Neural cell (in vitro differentiated cells): ENCODE data around the gene KCNAB1. TPM values are rescaled to one million over a fixed set of nuclear protein-coding genes. Genes with fewer than 3 reads are reported as not detected.

Source experiments
- H2AFZ ChIP-seq: fragments of 200-600, 300-800 bp; sonication (generic), shearing (Covaris generic); 2 replicates; pipeline ENCODE4 v1.6.0; 2014; ENCODE audit warnings: low read depth, mild to moderate bottlenecking, antibody characterized with exemption, low read length, moderate library complexity
- H3F3A ChIP-seq: fragments of 200-600 bp; shearing (Covaris generic); 2 replicates; pipeline ENCODE4 v1.6.1; 2016; ENCODE audit warnings: mild to moderate bottlenecking, moderate library complexity, mixed read lengths, antibody characterized with exemption, low read length; ENCODE audit not compliant: insufficient read depth, poor library complexity, severe bottlenecking
- H3K27ac ChIP-seq: fragments of 200-600, 300-800 bp; sonication (generic), shearing (Covaris generic); 2 replicates; pipeline ENCODE4 v1.5.1; 2014; ENCODE audit warnings: mild to moderate bottlenecking, low read length, moderate library complexity
- H3K27me3 ChIP-seq: fragments of 300-800, 200-600 bp; sonication (generic), shearing (Covaris generic); 2 replicates; pipeline ENCODE4 v1.6.0; 2014; ENCODE audit warnings: mild to moderate bottlenecking, low read depth, low read length, moderate library complexity; ENCODE audit not compliant: insufficient read depth
- H3K36me3 ChIP-seq: fragments of 300-800, 200-600 bp; sonication (generic), shearing (Covaris generic); 2 replicates; pipeline ENCODE4 v1.5.1; 2014; ENCODE audit warnings: mild to moderate bottlenecking, antibody characterized with exemption, low read length, moderate library complexity; ENCODE audit not compliant: insufficient read depth
- H3K4me2 ChIP-seq: fragments of 300-800, 200-600 bp; sonication (generic), shearing (Covaris generic); 2 replicates; pipeline ENCODE4 v1.6.0; 2014; ENCODE audit warnings: mild to moderate bottlenecking, low read length
- H3K4me3 ChIP-seq: fragments of 300-800, 200-600 bp; sonication (generic), shearing (Covaris generic); 2 replicates; pipeline ENCODE4 v1.5.1; 2014; ENCODE audit warnings: mild to moderate bottlenecking, low read length, moderate library complexity
- H3K79me2 ChIP-seq: fragments of 200-600 bp; shearing (Covaris generic); replicated peaks from 2 replicates; pipeline ENCODE4 v1.6.0; 2014; ENCODE audit warnings: mild to moderate bottlenecking, low read length, moderate library complexity; ENCODE audit not compliant: insufficient read depth
- H3K9ac ChIP-seq: fragments of 300-800, 200-600 bp; sonication (generic), shearing (Covaris generic); 2 replicates; pipeline ENCODE4 v1.6.1; 2016; ENCODE audit warnings: mild to moderate bottlenecking, low read length, mixed read lengths
- H3K9me2 ChIP-seq: fragments of 200-600 bp; shearing (Covaris generic); 2 replicates; pipeline ENCODE4 v1.6.1; 2016; ENCODE audit warnings: mild to moderate bottlenecking, low read length, mixed read lengths; ENCODE audit not compliant: insufficient read depth
- H3K9me3 ChIP-seq: fragments of 200-600, 300-800 bp; sonication (generic), shearing (Covaris generic); 2 replicates; pipeline ENCODE4 v1.6.1; 2016; ENCODE audit warnings: mild to moderate bottlenecking, mixed run types, low read length, moderate library complexity, mixed read lengths
- H4K20me1 ChIP-seq: fragments of 200-600 bp; shearing (Covaris generic); 2 replicates; pipeline ENCODE4 v1.6.1; 2016; ENCODE audit warnings: mild to moderate bottlenecking, mixed run types; ENCODE audit not compliant: insufficient read depth
- EP300 ChIP-seq: fragments of 450-650 bp; conservative IDR thresholded peaks from 2 replicates; pipeline ENCODE4 v1.6.1; 2014; ENCODE audit warnings: antibody characterized with exemption, mild to moderate bottlenecking, moderate library complexity; ENCODE audit not compliant: poor library complexity, severe bottlenecking
- EZH2 ChIP-seq: fragments of 200-600, 300-800 bp; shearing (Covaris generic), sonication (generic); IDR thresholded peaks from 2 replicates; pipeline ENCODE4 v1.6.1; 2014; ENCODE audit warnings: antibody characterized with exemption, low read length, borderline replicate concordance, mild to moderate bottlenecking; ENCODE audit not compliant: insufficient read depth, poor library complexity, severe bottlenecking
- MXI1 ChIP-seq: fragments of 450-650 bp; conservative IDR thresholded peaks from 2 replicates; pipeline ENCODE4 v1.6.1; 2014; ENCODE audit warnings: antibody characterized with exemption, mild to moderate bottlenecking; ENCODE audit not compliant: poor library complexity, severe bottlenecking
- POLR2AphosphoS5 ChIP-seq: IDR thresholded peaks from 2 replicates; pipeline ENCODE4 v1.6.1; 2012
- RAD21 ChIP-seq: fragments of 450-650 bp; conservative IDR thresholded peaks from 2 replicates; pipeline ENCODE4 v1.6.1; 2014; ENCODE audit warnings: antibody characterized with exemption, mild to moderate bottlenecking, moderate library complexity
- SMC3 ChIP-seq: fragments of 450-650 bp; conservative IDR thresholded peaks from 2 replicates; pipeline ENCODE4 v1.6.1; 2014; ENCODE audit warnings: antibody characterized with exemption, mild to moderate bottlenecking, moderate library complexity; ENCODE audit not compliant: poor library complexity
- TAF1 ChIP-seq: IDR thresholded peaks from 2 replicates; pipeline ENCODE4 v1.6.1; 2012; ENCODE audit warnings: low read depth
- polyA plus RNA-seq: library from polyadenylated mRNA; depleted of rRNA; stranded (reverse); fragments of >200 nt; gene quantifications from 2 replicates; pipeline ENCODE4 v1.2.3, GENCODE V29; 2014
- TF ChIP-seq, protein P1 (sequence below): IDR thresholded peaks from 2 replicates; pipeline ENCODE4 v1.6.1; 2012; ENCODE audit warnings: borderline replicate concordance
- TF ChIP-seq, protein P2 (sequence below): fragments of 450-650 bp; IDR thresholded peaks from 2 replicates; pipeline ENCODE4 v1.5.1; 2014; ENCODE audit warnings: antibody characterized with exemption, mild to moderate bottlenecking, moderate library complexity; ENCODE audit not compliant: poor library complexity, severe bottlenecking

The KCNAB1 gene
- polyA plus RNA-seq, 1 donor from 2014 or later = 14.9 TPM

DNA sequence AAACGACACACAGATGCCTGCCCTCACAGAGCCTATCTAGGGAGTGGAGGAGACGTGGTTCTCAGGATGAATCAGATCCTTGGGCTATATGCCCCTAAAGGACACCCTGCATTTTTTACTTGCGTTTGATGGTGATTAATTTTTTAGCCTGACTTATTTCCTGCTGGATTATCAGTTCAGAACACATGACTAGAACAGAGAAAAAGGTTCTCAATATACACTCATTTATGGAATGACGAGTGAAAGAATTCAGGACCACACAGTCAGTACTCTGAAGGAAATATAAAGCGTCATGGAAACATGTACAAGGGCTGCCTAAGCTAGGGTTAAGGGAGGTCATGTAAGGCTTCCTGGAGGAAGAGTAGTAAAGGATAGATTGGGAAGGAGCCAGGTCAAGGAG lies 312.8 kb downstream of the KCNAB1 start:
- Histone ChIP-seq H3K9me3 (no peaks in the 10 kb centered on the region), H3F3A (no peaks in the 10 kb centered on the region), H2AFZ (no peak overlapping the region), H3K36me3 (no peaks in the 10 kb centered on the region), H3K4me2 (no peak overlapping the region), H4K20me1 (no peaks in the 10 kb centered on the region), H3K9me2 (no peaks in the 10 kb centered on the region), H3K79me2 (no peaks in the 10 kb centered on the region), H3K27me3 (no peaks in the 10 kb centered on the region), H3K4me3 (no peak overlapping the region), H3K27ac (no peak overlapping the region), H3K9ac (no peak overlapping the region)
- no peak for TF ChIP-seq POLR2AphosphoS5
- TF ChIP-seq MXI1 = no peak
- TF ChIP-seq SMC3 = no peak
- no peak for TF ChIP-seq EZH2
- TF ChIP-seq RAD21 = no peak
- TF ChIP-seq, protein P1, sequence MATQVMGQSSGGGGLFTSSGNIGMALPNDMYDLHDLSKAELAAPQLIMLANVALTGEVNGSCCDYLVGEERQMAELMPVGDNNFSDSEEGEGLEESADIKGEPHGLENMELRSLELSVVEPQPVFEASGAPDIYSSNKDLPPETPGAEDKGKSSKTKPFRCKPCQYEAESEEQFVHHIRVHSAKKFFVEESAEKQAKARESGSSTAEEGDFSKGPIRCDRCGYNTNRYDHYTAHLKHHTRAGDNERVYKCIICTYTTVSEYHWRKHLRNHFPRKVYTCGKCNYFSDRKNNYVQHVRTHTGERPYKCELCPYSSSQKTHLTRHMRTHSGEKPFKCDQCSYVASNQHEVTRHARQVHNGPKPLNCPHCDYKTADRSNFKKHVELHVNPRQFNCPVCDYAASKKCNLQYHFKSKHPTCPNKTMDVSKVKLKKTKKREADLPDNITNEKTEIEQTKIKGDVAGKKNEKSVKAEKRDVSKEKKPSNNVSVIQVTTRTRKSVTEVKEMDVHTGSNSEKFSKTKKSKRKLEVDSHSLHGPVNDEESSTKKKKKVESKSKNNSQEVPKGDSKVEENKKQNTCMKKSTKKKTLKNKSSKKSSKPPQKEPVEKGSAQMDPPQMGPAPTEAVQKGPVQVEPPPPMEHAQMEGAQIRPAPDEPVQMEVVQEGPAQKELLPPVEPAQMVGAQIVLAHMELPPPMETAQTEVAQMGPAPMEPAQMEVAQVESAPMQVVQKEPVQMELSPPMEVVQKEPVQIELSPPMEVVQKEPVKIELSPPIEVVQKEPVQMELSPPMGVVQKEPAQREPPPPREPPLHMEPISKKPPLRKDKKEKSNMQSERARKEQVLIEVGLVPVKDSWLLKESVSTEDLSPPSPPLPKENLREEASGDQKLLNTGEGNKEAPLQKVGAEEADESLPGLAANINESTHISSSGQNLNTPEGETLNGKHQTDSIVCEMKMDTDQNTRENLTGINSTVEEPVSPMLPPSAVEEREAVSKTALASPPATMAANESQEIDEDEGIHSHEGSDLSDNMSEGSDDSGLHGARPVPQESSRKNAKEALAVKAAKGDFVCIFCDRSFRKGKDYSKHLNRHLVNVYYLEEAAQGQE = no peak
- no peak for TF ChIP-seq EP300
- TF ChIP-seq, protein P2, sequence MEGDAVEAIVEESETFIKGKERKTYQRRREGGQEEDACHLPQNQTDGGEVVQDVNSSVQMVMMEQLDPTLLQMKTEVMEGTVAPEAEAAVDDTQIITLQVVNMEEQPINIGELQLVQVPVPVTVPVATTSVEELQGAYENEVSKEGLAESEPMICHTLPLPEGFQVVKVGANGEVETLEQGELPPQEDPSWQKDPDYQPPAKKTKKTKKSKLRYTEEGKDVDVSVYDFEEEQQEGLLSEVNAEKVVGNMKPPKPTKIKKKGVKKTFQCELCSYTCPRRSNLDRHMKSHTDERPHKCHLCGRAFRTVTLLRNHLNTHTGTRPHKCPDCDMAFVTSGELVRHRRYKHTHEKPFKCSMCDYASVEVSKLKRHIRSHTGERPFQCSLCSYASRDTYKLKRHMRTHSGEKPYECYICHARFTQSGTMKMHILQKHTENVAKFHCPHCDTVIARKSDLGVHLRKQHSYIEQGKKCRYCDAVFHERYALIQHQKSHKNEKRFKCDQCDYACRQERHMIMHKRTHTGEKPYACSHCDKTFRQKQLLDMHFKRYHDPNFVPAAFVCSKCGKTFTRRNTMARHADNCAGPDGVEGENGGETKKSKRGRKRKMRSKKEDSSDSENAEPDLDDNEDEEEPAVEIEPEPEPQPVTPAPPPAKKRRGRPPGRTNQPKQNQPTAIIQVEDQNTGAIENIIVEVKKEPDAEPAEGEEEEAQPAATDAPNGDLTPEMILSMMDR = no peak

DNA sequence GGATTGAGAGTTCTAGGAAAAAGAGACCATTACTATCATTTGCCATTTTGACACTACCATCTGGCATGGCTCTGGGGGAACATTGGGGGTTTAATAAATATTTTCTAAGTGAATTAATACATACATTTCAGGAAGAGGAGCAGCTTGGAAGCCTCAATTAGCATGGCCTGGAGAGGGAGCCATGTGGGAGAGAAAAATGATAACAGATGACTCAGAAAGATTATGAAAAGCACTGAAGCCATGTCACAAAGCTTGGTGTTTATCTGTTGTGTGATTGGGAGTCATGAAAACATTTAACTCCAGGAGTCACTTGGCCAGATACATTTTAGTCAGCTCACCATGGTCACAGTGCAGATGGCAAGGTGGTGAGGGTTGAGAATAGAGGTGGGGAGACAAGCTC lies 313.5 kb downstream of the KCNAB1 start:
- Histone ChIP-seq H2AFZ (no peak overlapping the region), H3K4me2 (no peak overlapping the region), H3K79me2 (no peaks in the 10 kb centered on the region), H3K9me2 (no peaks in the 10 kb centered on the region), H4K20me1 (no peaks in the 10 kb centered on the region), H3K27ac (no peak overlapping the region), H3K9ac (no peak overlapping the region), H3K27me3 (no peaks in the 10 kb centered on the region), H3K4me3 (no peak overlapping the region), H3K9me3 (no peaks in the 10 kb centered on the region), H3F3A (no peaks in the 10 kb centered on the region), H3K36me3 (no peaks in the 10 kb centered on the region)
- no peak for TF ChIP-seq EZH2
- TF ChIP-seq RAD21 = no peak
- TF ChIP-seq, protein P2 = no peak
- TF ChIP-seq, protein P1 = no peak
- TF ChIP-seq TAF1 = no peak
- TF ChIP-seq SMC3 = no peak
- no peak for TF ChIP-seq MXI1
- TF ChIP-seq POLR2AphosphoS5 = no peak
- no peak for TF ChIP-seq EP300
